IMR-90 (cell line): ENCODE measurements around the gene ZNF750.

Source experiments
- BHLHE40 ChIP-seq: fragments of 150-350 bp; IDR thresholded peaks from 2 replicates; pipeline ENCODE4 v1.6.1; 2016; ENCODE audit warnings: mild to moderate bottlenecking, low read depth, low read length
- CHD1 ChIP-seq: IDR thresholded peaks from 2 replicates; pipeline ENCODE4 v1.6.1; 2012; ENCODE audit warnings: low read depth, low read length, improper control_type of control experiment
- NFE2L2 ChIP-seq: fragments of 150-350 bp; IDR thresholded peaks from 2 replicates; pipeline ENCODE4 v1.6.1; 2016; ENCODE audit warnings: low read depth, mild to moderate bottlenecking, low read length
- POLR2A ChIP-seq: IDR thresholded peaks from 2 replicates; pipeline ENCODE4 v1.6.1; 2012; ENCODE audit warnings: mild to moderate bottlenecking, low read depth, low read length
- RAD21 ChIP-seq: IDR thresholded peaks from 2 replicates; pipeline ENCODE4 v1.6.1; 2012; ENCODE audit warnings: low read length, improper control_type of control experiment
- RCOR1 ChIP-seq: IDR thresholded peaks from 2 replicates; pipeline ENCODE4 v1.6.1; 2012; ENCODE audit warnings: mild to moderate bottlenecking, low read length, improper control_type of control experiment; ENCODE audit not compliant: insufficient replicate concordance
- RFX5 ChIP-seq: IDR thresholded peaks from 2 replicates; pipeline ENCODE4 v1.8.0; 2012; ENCODE audit warnings: low read depth, mild to moderate bottlenecking, low read length, moderate library complexity
- SMC3 ChIP-seq: fragments of 150-350 bp; IDR thresholded peaks from 2 replicates; pipeline ENCODE4 v1.6.1; 2016; ENCODE audit warnings: low read depth, mild to moderate bottlenecking, antibody characterized with exemption, low read length, moderate library complexity
- TF ChIP-seq, protein P1 (sequence below): fragments of 150-350 bp; IDR thresholded peaks from 2 replicates; pipeline ENCODE4 v1.6.1; 2017; ENCODE audit warnings: mild to moderate bottlenecking, antibody characterized with exemption, low read length, low read depth
- TF ChIP-seq, protein P2 (sequence below): conservative IDR thresholded peaks from 2 replicates; pipeline ENCODE4 v1.5.1; 2012; ENCODE audit warnings: mild to moderate bottlenecking, low read depth, low read length, improper control_type of control experiment
- TF ChIP-seq, protein P3 (sequence below): fragments of 150-350 bp; IDR thresholded peaks from 2 replicates; pipeline ENCODE4 v1.6.1; 2016; ENCODE audit warnings: low read depth, mild to moderate bottlenecking, low read length, moderate library complexity, borderline replicate concordance

DNA sequence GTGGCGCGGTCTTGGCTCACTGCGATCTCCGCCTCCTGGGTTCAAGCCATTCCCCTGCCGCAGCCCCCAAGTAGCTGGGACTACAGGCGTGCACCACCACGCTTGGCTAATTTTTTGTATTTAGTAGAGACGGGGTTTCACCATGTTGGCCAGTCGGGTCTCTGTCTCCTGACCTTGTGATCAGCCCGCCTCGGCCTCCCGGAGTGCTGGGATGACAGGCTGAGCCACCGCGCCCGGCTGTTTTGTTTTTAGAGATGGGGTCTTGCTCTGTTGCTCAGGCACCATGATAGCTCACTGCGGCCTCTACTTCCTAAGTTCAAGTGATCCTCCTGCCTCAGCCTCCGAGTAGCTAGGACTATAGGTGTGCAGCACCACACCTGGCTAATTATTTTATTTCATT, 27.2 kb downstream of the ZNF750 start:
- TF ChIP-seq, protein P1, sequence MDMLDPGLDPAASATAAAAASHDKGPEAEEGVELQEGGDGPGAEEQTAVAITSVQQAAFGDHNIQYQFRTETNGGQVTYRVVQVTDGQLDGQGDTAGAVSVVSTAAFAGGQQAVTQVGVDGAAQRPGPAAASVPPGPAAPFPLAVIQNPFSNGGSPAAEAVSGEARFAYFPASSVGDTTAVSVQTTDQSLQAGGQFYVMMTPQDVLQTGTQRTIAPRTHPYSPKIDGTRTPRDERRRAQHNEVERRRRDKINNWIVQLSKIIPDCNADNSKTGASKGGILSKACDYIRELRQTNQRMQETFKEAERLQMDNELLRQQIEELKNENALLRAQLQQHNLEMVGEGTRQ, result no peak
- TF ChIP-seq, protein P2, sequence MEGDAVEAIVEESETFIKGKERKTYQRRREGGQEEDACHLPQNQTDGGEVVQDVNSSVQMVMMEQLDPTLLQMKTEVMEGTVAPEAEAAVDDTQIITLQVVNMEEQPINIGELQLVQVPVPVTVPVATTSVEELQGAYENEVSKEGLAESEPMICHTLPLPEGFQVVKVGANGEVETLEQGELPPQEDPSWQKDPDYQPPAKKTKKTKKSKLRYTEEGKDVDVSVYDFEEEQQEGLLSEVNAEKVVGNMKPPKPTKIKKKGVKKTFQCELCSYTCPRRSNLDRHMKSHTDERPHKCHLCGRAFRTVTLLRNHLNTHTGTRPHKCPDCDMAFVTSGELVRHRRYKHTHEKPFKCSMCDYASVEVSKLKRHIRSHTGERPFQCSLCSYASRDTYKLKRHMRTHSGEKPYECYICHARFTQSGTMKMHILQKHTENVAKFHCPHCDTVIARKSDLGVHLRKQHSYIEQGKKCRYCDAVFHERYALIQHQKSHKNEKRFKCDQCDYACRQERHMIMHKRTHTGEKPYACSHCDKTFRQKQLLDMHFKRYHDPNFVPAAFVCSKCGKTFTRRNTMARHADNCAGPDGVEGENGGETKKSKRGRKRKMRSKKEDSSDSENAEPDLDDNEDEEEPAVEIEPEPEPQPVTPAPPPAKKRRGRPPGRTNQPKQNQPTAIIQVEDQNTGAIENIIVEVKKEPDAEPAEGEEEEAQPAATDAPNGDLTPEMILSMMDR, result no peak
- TF ChIP-seq POLR2A, result no peak
- no peak for TF ChIP-seq RCOR1
- TF ChIP-seq, protein P3, sequence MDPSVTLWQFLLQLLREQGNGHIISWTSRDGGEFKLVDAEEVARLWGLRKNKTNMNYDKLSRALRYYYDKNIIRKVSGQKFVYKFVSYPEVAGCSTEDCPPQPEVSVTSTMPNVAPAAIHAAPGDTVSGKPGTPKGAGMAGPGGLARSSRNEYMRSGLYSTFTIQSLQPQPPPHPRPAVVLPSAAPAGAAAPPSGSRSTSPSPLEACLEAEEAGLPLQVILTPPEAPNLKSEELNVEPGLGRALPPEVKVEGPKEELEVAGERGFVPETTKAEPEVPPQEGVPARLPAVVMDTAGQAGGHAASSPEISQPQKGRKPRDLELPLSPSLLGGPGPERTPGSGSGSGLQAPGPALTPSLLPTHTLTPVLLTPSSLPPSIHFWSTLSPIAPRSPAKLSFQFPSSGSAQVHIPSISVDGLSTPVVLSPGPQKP, result no peak
- no peak for TF ChIP-seq SMC3
- no peak for TF ChIP-seq RAD21
- TF ChIP-seq RFX5, result no peak
- no peak for TF ChIP-seq BHLHE40
- TF ChIP-seq CHD1, result no peak
- no peak for TF ChIP-seq NFE2L2
